ENCODE measurements around the gene ATF7.

The ATF7 gene

DNA sequence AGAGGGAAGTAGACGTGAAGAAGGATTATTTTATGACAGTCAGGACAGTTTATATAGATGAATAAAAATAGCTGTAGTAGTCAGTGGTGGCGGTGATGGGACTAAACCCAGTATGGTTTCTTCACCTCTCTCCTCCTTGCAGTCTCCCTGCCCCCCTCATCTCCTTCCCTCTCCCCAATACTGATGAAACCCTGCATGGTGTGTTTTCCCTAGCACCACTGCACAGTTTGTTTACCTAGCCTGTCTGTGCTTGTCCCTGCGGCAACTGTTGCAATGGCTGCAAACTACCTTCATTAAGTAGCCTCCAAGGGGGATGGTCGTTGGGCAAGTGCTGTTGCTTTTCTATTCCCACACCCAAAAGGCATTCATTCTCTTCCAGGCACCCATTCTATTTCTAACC, 159.5 kb downstream of the ATF7 start:
- H3K4me1 ChIP-seq (ENCODE audit: control insufficient read depth in 1 of 2, insufficient read depth in 1 of 2, low read depth in 1 of 2, low read length in 1 of 2), result no peaks in the 10 kb centered on the region
- no peak overlapping the region for H3K4me3 ChIP-seq (ENCODE audit: low read depth in 1 of 2, low read length in 1 of 2)
- TF ChIP-seq, protein P1, sequence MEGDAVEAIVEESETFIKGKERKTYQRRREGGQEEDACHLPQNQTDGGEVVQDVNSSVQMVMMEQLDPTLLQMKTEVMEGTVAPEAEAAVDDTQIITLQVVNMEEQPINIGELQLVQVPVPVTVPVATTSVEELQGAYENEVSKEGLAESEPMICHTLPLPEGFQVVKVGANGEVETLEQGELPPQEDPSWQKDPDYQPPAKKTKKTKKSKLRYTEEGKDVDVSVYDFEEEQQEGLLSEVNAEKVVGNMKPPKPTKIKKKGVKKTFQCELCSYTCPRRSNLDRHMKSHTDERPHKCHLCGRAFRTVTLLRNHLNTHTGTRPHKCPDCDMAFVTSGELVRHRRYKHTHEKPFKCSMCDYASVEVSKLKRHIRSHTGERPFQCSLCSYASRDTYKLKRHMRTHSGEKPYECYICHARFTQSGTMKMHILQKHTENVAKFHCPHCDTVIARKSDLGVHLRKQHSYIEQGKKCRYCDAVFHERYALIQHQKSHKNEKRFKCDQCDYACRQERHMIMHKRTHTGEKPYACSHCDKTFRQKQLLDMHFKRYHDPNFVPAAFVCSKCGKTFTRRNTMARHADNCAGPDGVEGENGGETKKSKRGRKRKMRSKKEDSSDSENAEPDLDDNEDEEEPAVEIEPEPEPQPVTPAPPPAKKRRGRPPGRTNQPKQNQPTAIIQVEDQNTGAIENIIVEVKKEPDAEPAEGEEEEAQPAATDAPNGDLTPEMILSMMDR (IDR thresholded peaks at IDR 0.05), result no peak
- no peaks in the 10 kb centered on the region for H3K27me3 ChIP-seq
- H3K36me3 ChIP-seq, result peaks cover 100% of the 10 kb centered on the region
- H3K9me3 ChIP-seq, result no peaks in the 10 kb centered on the region
- no peak overlapping the region for H3K27ac ChIP-seq

DNA sequence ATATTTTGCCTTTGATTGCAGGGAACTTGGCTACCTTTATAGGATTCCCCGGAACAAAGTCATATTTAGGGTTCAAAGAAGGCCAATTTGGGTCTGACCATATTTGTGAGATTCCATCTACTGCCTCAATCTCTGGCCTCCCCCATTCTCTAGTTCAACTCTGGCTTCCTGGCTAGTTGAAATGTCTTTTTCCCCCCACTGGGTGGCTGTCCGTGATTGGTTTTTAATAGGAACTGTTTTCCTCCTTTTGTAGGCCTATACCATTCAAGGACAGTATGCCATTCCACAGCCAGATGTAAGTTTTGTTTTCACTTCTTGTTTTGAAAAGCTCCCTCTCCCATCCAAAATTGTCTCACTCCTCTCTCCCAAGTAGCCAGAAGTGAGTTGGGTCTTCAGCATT, 160.5 kb downstream of the ATF7 start:
- Histone ChIP-seq H3K36me3 (peaks cover 100% of the 10 kb centered on the region), H3K4me1 (ENCODE audit: control insufficient read depth in 1 of 2, insufficient read depth in 1 of 2, low read depth in 1 of 2, low read length in 1 of 2) (no peaks in the 10 kb centered on the region), H3K27me3 (no peaks in the 10 kb centered on the region), H3K9me3 (no peaks in the 10 kb centered on the region), H3K4me3 (ENCODE audit: low read depth in 1 of 2, low read length in 1 of 2) (no peak overlapping the region), H3K27ac (peak overlapping the region; percentile 10)
- TF ChIP-seq, protein P1 (IDR thresholded peaks at IDR 0.05), result no peak

DNA sequence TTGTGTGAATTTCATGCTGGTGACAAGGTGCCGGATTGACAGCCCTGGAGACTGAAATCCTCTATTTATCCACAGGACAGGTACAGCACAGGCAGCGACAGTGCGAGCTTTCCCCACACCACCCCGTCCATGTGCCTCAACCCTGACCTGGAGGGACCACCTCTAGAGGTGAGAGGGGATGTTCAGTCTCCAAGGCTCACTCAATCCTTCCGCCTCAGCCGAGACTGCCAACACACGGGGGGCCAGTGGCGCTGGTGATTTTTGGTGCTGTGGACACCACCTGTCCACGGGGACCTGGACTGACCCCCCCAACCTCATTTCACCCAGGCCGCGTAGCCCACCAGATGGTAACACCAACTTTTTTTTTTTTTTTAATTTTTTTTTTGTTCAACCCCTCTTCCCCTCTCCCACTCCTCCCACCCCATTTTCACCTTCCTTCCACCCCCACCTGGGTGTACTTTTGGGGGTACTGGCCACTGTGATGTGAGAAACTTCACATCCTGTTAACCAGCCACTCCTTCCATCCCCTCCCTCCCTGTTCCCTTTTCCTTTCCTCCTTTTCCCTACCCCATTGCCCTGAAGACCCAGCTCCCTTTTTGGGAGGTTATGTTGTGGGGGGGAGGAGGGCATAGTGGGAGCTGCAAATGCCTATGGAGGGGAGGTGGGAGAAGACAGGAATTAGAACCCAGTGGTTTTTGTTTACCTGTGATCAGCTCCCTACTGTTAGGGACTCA, 161.3 kb downstream of the ATF7 start:
- TF ChIP-seq, protein P1 (IDR thresholded peaks at IDR 0.05), result no peak
- peaks cover 100% of the 10 kb centered on the region for H3K36me3 ChIP-seq

DNA sequence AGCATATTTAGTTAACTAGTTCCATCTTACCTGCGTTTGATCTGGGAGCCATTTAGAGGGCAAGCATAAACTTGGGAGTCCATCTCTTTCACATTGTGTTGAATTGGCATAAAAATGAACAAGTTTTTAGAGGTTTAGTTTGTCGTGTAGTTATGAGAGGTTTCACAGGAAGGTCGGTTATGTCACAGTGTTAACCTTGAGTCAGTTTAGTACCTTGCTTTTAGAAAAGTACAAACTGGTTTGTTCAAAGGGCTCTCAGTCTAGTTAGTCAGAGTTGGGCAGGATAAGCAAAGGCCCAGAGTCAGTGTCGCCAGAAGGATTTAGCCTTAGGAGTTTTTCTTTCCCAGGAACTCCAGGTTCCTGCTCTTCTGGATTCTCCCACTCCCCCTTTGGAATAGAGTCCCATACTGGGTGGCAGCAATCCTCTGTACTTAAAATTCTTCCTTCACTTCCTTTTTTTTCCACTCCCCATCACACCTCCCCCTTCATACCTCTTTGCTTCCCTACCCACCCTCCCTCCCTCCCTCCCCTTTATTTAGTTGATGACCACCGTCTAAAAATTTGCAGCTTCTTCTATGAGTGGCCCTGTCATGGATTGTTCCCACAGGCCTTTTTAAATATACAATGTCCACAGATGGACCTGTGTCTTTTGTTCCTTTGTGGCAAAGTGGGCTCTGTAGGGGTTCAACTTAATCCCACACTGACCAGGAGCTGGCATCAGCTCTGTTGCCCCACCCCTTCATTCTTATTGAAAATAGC, 162.2 kb downstream of the ATF7 start:
- no peaks in the 10 kb centered on the region for H3K4me1 ChIP-seq (ENCODE audit: control insufficient read depth in 1 of 2, insufficient read depth in 1 of 2, low read depth in 1 of 2, low read length in 1 of 2)
- H3K27ac ChIP-seq, result no peak overlapping the region
- H3K27me3 ChIP-seq, result no peaks in the 10 kb centered on the region
- H3K36me3 ChIP-seq, result peaks cover 100% of the 10 kb centered on the region
- H3K9me3 ChIP-seq, result no peaks in the 10 kb centered on the region
- TF ChIP-seq, protein P1 (IDR thresholded peaks at IDR 0.05), result no peak
- H3K4me3 ChIP-seq (ENCODE audit: low read depth in 1 of 2, low read length in 1 of 2), result no peak overlapping the region

More for the DNA sequence above, 161.3 kb downstream of the ATF7 start:
- no peak overlapping the region for H3K4me3 ChIP-seq (ENCODE audit: low read depth in 1 of 2, low read length in 1 of 2)
- no peaks in the 10 kb centered on the region for H3K9me3 ChIP-seq
- H3K4me1 ChIP-seq (ENCODE audit: control insufficient read depth in 1 of 2, insufficient read depth in 1 of 2, low read depth in 1 of 2, low read length in 1 of 2), result no peaks in the 10 kb centered on the region
- H3K27ac ChIP-seq, result peak overlapping the region; percentile 10
- no peaks in the 10 kb centered on the region for H3K27me3 ChIP-seq

DNA sequence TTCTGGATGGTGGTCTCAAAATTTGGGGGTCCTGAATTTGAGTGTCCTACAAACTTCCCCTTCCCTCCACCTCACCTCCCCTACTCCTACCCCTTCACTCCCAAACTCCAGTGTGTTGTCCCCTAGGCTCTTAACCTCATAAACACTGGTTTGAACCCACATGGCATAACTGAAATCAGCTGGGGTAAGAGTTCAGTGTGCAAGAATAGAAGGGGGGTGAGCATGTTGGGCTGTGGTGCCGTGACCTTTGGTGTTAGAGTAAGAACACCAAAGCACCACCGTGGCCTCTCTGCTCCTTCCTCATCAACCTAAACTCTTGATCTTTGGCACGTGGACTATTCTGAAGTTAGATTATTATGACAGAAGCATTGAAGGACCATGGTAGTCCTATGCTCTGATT, 163.2 kb downstream of the ATF7 start:
- Histone ChIP-seq H3K36me3 (peaks cover 100% of the 10 kb centered on the region), H3K27me3 (no peaks in the 10 kb centered on the region), H3K27ac (no peak overlapping the region), H3K4me3 (ENCODE audit: low read depth in 1 of 2, low read length in 1 of 2) (no peak overlapping the region), H3K9me3 (no peaks in the 10 kb centered on the region), H3K4me1 (ENCODE audit: control insufficient read depth in 1 of 2, insufficient read depth in 1 of 2, low read depth in 1 of 2, low read length in 1 of 2) (no peaks in the 10 kb centered on the region)
- TF ChIP-seq, protein P1 (IDR thresholded peaks at IDR 0.05), result no peak
